WTC11 (cell line): ENCODE measurements around the gene LCLAT1. TPM values are rescaled to one million over a fixed set of nuclear protein-coding genes. Genes with fewer than 3 reads are reported as not detected.
A peak's percentile ranks its signal among the peaks of the same experiment; 100 is the strongest.

Source experiments
- ATAC-seq: fragments of 200-7000 bp; cut with Tn5 transposase; 2 replicates; pipeline ENCODE4 v1.10.0; 2021; ENCODE audit warnings: mild to moderate bottlenecking, moderate library complexity
- Bru-seq: library from RNA; stranded (reverse); fragments of 400-500 nt; gene quantifications from one replicate; lab custom pipeline; 2021; lab: Mats Ljungman, UMichigan
- CTCF ChIA-PET: fragments of 300-600 bp; sonication (Branson Sonifier 250); formaldehyde crosslinking; loops from one replicate; lab custom pipeline; 2021; ENCODE audit warnings: antibody characterized with exemption; lab: Charles Lee
- POLR2A ChIA-PET: fragments of 350-600 bp; sonication (Branson Sonifier 250); formaldehyde crosslinking; loops from one replicate; lab custom pipeline; 2021; ENCODE audit warnings: antibody characterized with exemption; lab: Charles Lee
- DNase-seq: peaks from one replicate; pipeline ENCODE4 v3.0.0; 2021; ENCODE audit warnings: low spot score
- H3K27ac Mint-ChIP-seq: 2 replicates; pipeline ENCODE4 v1.8.0; 2021; ENCODE audit warnings: mixed read lengths
- H3K27me3 Mint-ChIP-seq: 2 replicates; pipeline ENCODE4 v1.8.0; 2021; ENCODE audit warnings: low read depth, mild to moderate bottlenecking, moderate library complexity, mixed read lengths
- H3K36me3 Mint-ChIP-seq: 2 replicates; pipeline ENCODE4 v1.8.0; 2021; ENCODE audit warnings: mixed read lengths
- H3K4me1 Mint-ChIP-seq: 2 replicates; pipeline ENCODE4 v1.8.0; 2022; ENCODE audit warnings: mixed read lengths
- H3K4me3 Mint-ChIP-seq: 2 replicates; pipeline ENCODE4 v1.8.0; 2021; ENCODE audit warnings: mild to moderate bottlenecking, moderate library complexity, mixed read lengths
- H3K9me3 Mint-ChIP-seq: 2 replicates; pipeline ENCODE4 v1.8.0; 2021; ENCODE audit warnings: mixed read lengths
- ESRRA ChIP-seq: sonication (generic); formaldehyde crosslinking; IDR thresholded peaks from 2 replicates; pipeline ENCODE4 v1.8.1; 2022; ENCODE audit warnings: mild to moderate bottlenecking, missing genetic modification reagents, borderline replicate concordance
- FOXK1 ChIP-seq: sonication (generic); formaldehyde crosslinking; IDR thresholded peaks from 2 replicates; pipeline ENCODE4 v1.8.0; 2022; ENCODE audit warnings: mild to moderate bottlenecking, moderate library complexity, missing genetic modification reagents
- FOXP1 ChIP-seq: sonication (generic); formaldehyde crosslinking; IDR thresholded peaks from 2 replicates; pipeline ENCODE4 v1.8.0; 2022; ENCODE audit warnings: missing genetic modification reagents, mild to moderate bottlenecking, moderate library complexity, borderline replicate concordance
- IRF1 ChIP-seq: sonication (generic); formaldehyde crosslinking; IDR thresholded peaks from 2 replicates; pipeline ENCODE4 v1.8.0; 2023; ENCODE audit warnings: missing genetic modification reagents
- IRF2 ChIP-seq: sonication (generic); formaldehyde crosslinking; IDR thresholded peaks from 2 replicates; pipeline ENCODE4 v1.8.0; 2022; ENCODE audit warnings: low read depth, missing genetic modification reagents, borderline replicate concordance
- NFATC4 ChIP-seq: fragments of 250-450 bp; sonication (Bioruptor Pico); IDR thresholded peaks from 2 replicates; pipeline ENCODE4 v1.9.0; 2021; ENCODE audit warnings: mild to moderate bottlenecking
- NFYB ChIP-seq: sonication (generic); formaldehyde crosslinking; conservative IDR thresholded peaks from 2 replicates; pipeline ENCODE4 v1.8.0; 2022; ENCODE audit warnings: low read depth, missing genetic modification reagents
- NR1H2 ChIP-seq: sonication (generic); formaldehyde crosslinking; IDR thresholded peaks from 2 replicates; pipeline ENCODE4 v1.9.0; 2021; ENCODE audit warnings: mild to moderate bottlenecking, moderate library complexity, missing genetic modification reagents
- NR2C2 ChIP-seq: sonication (generic); formaldehyde crosslinking; IDR thresholded peaks from 2 replicates; pipeline ENCODE4 v1.8.0; 2022; ENCODE audit warnings: mild to moderate bottlenecking, missing genetic modification reagents
- PRDM15 ChIP-seq: sonication (generic); formaldehyde crosslinking; IDR thresholded peaks from 2 replicates; pipeline ENCODE4 v1.8.0; 2022; ENCODE audit warnings: missing genetic modification reagents
- SP1 ChIP-seq: sonication (generic); formaldehyde crosslinking; conservative IDR thresholded peaks from 2 replicates; pipeline ENCODE4 v1.8.1; 2022; ENCODE audit warnings: missing genetic modification reagents
- TEAD4 ChIP-seq: sonication (generic); formaldehyde crosslinking; IDR thresholded peaks from 2 replicates; pipeline ENCODE4 v1.8.0; 2022; ENCODE audit warnings: mild to moderate bottlenecking, missing genetic modification reagents
- ZNF138 ChIP-seq: sonication (generic); formaldehyde crosslinking; conservative IDR thresholded peaks from 2 replicates; pipeline ENCODE4 v1.8.1; 2022; ENCODE audit warnings: mild to moderate bottlenecking, moderate library complexity, missing genetic modification reagents
- ZNF263 ChIP-seq: sonication (generic); formaldehyde crosslinking; IDR thresholded peaks from 2 replicates; pipeline ENCODE4 v1.8.1; 2022; ENCODE audit warnings: low read depth, mild to moderate bottlenecking, moderate library complexity, missing genetic modification reagents
- ZNF281 ChIP-seq: sonication (generic); formaldehyde crosslinking; IDR thresholded peaks from 2 replicates; pipeline ENCODE4 v1.8.0; 2023; ENCODE audit warnings: mild to moderate bottlenecking, missing genetic modification reagents
- ZNF396 ChIP-seq: fragments of 250-450 bp; sonication (Bioruptor Pico); IDR thresholded peaks from 2 replicates; pipeline ENCODE4 v1.8.0; 2021; ENCODE audit warnings: mild to moderate bottlenecking, moderate library complexity, borderline replicate concordance
- long read RNA-seq, 3 experiments: library from RNA in 1 of 3; library from capped mRNA in 1 of 3; library from polyadenylated mRNA in 1 of 3; unstranded in 2 of 3; stranded (forward) in 1 of 3; transcript quantifications; one replicate each; pipeline ENCODE4 v2.0.0, GENCODE V29; 2021
- total RNA-seq: library from RNA; stranded (reverse); gene quantifications from 3 replicates; pipeline ENCODE4 v1.2.3, GENCODE V29; 2021
- TF ChIP-seq, protein P1 (sequence below): sonication (generic); formaldehyde crosslinking; IDR thresholded peaks from 2 replicates; pipeline ENCODE4 v1.8.1; 2022; ENCODE audit warnings: missing genetic modification reagents, borderline replicate concordance
- TF ChIP-seq, protein P2 (sequence below): sonication (generic); formaldehyde crosslinking; IDR thresholded peaks from 2 replicates; pipeline ENCODE4 v1.8.1; 2023; ENCODE audit warnings: mild to moderate bottlenecking, missing genetic modification reagents
- TF ChIP-seq, protein P3 (sequence below): sonication (generic); formaldehyde crosslinking; IDR thresholded peaks from 2 replicates; pipeline ENCODE4 v1.8.1; 2022; ENCODE audit warnings: low read depth, missing genetic modification reagents, borderline replicate concordance
- TF ChIP-seq, protein P4 (sequence below): sonication (generic); formaldehyde crosslinking; IDR thresholded peaks from 2 replicates; pipeline ENCODE4 v1.8.1; 2022; ENCODE audit warnings: mild to moderate bottlenecking, moderate library complexity, missing genetic modification reagents

Gene LCLAT1
- 18.9 to 22.3 TPM (median 22.1 TPM) in 3 replicates for total RNA-seq
- percentile 80 among the genes with signal in this experiment for Bru-seq, nascent RNA
- long read RNA-seq, experiment 1, full-length matches to known transcripts = 79 of 154 reads
- long read RNA-seq, experiment 1, partial matches to known transcripts = 25 of 154 reads
- long read RNA-seq, experiment 1, other reads (novel, unspliced or antisense) = 50 of 154 reads
- long read RNA-seq, experiment 2, full-length matches to known transcripts = 1 of 15 reads
- long read RNA-seq, experiment 2, partial matches to known transcripts = 1 of 15 reads
- long read RNA-seq, experiment 2, other reads (novel, unspliced or antisense) = 13 of 15 reads
- long read RNA-seq, experiment 3, full-length matches to known transcripts = 3 of 4 reads
- long read RNA-seq, experiment 3, partial matches to known transcripts = 0 of 4 reads
- long read RNA-seq, experiment 3, other reads (novel, unspliced or antisense) = 1 of 4 reads

DNA sequence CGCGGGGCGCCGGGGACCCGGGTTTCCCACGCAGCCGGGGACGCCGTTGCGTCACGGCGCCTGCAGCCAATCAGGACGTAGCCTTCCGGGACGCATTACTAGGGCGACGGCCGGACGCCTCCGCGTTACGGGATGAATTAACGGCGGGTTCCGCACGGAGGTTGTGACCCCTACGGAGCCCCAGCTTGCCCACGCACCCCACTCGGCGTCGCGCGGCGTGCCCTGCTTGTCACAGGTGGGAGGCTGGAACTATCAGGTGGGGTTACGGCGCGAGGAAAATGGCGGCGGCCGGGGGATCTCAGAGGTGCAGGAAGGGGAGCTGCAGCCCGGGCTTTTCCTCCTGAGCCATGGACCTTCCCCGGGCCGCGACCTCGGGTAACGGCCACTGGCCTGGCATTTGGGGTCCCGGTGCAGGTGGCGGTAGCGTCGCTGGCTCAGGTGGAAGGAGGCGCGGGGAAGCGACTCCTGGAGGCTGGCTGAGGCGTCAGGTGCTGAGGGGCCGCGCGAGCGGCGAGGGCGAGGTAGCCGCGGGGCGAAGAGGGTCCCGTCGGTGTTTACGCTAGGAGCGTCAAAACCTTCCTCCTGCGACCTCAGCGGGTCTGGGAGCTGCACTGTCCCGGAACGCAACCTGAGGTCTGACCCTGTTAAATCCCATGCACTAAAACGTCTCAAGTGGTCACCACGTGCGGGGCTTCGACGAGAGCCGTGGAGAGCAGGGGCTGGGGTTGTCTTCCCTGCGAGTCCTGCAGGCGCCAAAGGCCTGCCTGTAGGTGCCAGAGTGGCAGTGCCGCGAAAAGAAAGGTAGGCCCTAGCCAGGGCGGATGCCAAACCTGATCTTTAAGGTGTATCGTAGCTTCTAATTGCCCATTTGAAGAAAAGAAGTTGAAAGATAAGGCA, at the start of gene LCLAT1:
Gene LCLAT1 (plus strand): TSS at position 98 of the 897 bp plus-strand sequence. CDS start 78,345 bp downstream, outside the sequence.
- peak within 1 kb of the TSS; percentile 92; the same call in 1 of the 2 replicates for H3K27ac Mint-ChIP-seq
- DNase-seq (peak; percentile 73), ATAC-seq (peak; percentile 82)
- ChIA-PET CTCF (interaction anchor here (0.6 to 2.5 kb wide), 4 partner anchors 172 to 264 kb away, joined by 3 to 11 read pairs (median 8); no protein-coding TSS in a partner anchor), POLR2A (no interaction called here)
- peaks cover 13% of the 10 kb centered on the region for H3K27me3 Mint-ChIP-seq
- peak within 1 kb of the TSS; percentile 87 for H3K4me3 Mint-ChIP-seq
- H3K9me3 Mint-ChIP-seq = no peaks in the 10 kb centered on the region
- H3K4me1 Mint-ChIP-seq = peaks cover 16% of the 10 kb centered on the region
- H3K36me3 Mint-ChIP-seq = peaks cover 5% of the 10 kb centered on the region; the same call in 1 of the 2 replicates
- peak; percentile 90 for TF ChIP-seq FOXP1 (CRISPR knock-in tag)
- 0 out of 2 replicates have a peak, but pooled peaks have one; percentile 66 for TF ChIP-seq ZNF263 (CRISPR knock-in tag)
- TF ChIP-seq, protein P1, sequence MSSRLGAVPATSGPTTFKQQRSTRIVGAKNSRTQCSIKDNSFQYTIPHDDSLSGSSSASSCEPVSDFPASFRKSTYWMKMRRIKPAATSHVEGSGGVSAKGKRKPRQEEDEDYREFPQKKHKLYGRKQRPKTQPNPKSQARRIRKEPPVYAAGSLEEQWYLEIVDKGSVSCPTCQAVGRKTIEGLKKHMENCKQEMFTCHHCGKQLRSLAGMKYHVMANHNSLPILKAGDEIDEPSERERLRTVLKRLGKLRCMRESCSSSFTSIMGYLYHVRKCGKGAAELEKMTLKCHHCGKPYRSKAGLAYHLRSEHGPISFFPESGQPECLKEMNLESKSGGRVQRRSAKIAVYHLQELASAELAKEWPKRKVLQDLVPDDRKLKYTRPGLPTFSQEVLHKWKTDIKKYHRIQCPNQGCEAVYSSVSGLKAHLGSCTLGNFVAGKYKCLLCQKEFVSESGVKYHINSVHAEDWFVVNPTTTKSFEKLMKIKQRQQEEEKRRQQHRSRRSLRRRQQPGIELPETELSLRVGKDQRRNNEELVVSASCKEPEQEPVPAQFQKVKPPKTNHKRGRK (CRISPR knock-in tag) = no peak
- no peak for TF ChIP-seq NFATC4 (CRISPR knock-in tag)
- TF ChIP-seq ZNF396 (CRISPR knock-in tag) = no peak
- peak; percentile 68; the same call in 1 of the 2 replicates for TF ChIP-seq ZNF281
- TF ChIP-seq, protein P2, sequence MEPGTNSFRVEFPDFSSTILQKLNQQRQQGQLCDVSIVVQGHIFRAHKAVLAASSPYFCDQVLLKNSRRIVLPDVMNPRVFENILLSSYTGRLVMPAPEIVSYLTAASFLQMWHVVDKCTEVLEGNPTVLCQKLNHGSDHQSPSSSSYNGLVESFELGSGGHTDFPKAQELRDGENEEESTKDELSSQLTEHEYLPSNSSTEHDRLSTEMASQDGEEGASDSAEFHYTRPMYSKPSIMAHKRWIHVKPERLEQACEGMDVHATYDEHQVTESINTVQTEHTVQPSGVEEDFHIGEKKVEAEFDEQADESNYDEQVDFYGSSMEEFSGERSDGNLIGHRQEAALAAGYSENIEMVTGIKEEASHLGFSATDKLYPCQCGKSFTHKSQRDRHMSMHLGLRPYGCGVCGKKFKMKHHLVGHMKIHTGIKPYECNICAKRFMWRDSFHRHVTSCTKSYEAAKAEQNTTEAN (CRISPR knock-in tag) = peak; percentile 77; the same call in 1 of the 2 replicates
- TF ChIP-seq ESRRA (CRISPR knock-in tag) = peak; percentile 68; the same call in 1 of the 2 replicates
- 0 out of 2 replicates have a peak, but pooled peaks have one; percentile 48 for TF ChIP-seq NR2C2 (CRISPR knock-in tag)
- TF ChIP-seq, protein P3, sequence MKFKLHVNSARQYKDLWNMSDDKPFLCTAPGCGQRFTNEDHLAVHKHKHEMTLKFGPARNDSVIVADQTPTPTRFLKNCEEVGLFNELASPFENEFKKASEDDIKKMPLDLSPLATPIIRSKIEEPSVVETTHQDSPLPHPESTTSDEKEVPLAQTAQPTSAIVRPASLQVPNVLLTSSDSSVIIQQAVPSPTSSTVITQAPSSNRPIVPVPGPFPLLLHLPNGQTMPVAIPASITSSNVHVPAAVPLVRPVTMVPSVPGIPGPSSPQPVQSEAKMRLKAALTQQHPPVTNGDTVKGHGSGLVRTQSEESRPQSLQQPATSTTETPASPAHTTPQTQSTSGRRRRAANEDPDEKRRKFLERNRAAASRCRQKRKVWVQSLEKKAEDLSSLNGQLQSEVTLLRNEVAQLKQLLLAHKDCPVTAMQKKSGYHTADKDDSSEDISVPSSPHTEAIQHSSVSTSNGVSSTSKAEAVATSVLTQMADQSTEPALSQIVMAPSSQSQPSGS (CRISPR knock-in tag) = 0 out of 2 replicates have a peak, but pooled peaks have one; percentile 17
- TF ChIP-seq FOXK1 = peak; percentile 60; the same call in 1 of the 2 replicates
- peak; percentile 47; the same call in 1 of the 2 replicates for TF ChIP-seq PRDM15
- 0 out of 2 replicates have a peak, but pooled peaks have one; percentile 53 for TF ChIP-seq TEAD4 (CRISPR knock-in tag)
- TF ChIP-seq, protein P4, sequence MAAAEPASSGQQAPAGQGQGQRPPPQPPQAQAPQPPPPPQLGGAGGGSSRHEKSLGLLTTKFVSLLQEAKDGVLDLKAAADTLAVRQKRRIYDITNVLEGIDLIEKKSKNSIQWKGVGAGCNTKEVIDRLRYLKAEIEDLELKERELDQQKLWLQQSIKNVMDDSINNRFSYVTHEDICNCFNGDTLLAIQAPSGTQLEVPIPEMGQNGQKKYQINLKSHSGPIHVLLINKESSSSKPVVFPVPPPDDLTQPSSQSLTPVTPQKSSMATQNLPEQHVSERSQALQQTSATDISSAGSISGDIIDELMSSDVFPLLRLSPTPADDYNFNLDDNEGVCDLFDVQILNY (CRISPR knock-in tag) = 0 out of 2 replicates have a peak, but pooled peaks have one; percentile 42
- TF ChIP-seq NFYB (CRISPR knock-in tag) = peak; percentile 74
- TF ChIP-seq NR1H2 (CRISPR knock-in tag) = peak; percentile 75
- TF ChIP-seq IRF2 (CRISPR knock-in tag) = no peak
- 0 out of 2 replicates have a peak, but pooled peaks have one; percentile 47 for TF ChIP-seq ZNF138 (CRISPR knock-in tag)
- TF ChIP-seq SP1 (CRISPR knock-in tag) = peak; percentile 69
- TF ChIP-seq IRF1 = peak; percentile 95
